Choroid plexus epithelial cell (primary cell): Measurements from ENCODE around the gene SULT1B1.

Experiments used
- DNase-seq: peaks from one replicate; pipeline ENCODE4 v3.0.0-alpha.2; 2010; ENCODE audit warnings: low read depth
- H3K4me3 ChIP-seq: 2 replicates; pipeline ENCODE4 v1.5.1; 2011; ENCODE audit warnings: low read depth, mild to moderate bottlenecking, control low read depth, low read length, moderate library complexity
- CTCF ChIP-seq: conservative IDR thresholded peaks from 2 replicates; pipeline ENCODE4 v1.5.1; 2011; ENCODE audit warnings: low read depth, mild to moderate bottlenecking, control low read depth, inconsistent platforms, low read length, moderate library complexity

The SULT1B1 gene

GRCh38 chr4:69707807-69708206, 52.6 kb downstream of the SULT1B1 start:
- DNase-seq, result no peak
- H3K4me3 ChIP-seq, result no peak overlapping the region
- no peak for TF ChIP-seq CTCF

GRCh38 chr4:69702201-69702600, 58.2 kb downstream of the SULT1B1 start:
- TF ChIP-seq CTCF, result no peak
- DNase-seq, result no peak
- no peak overlapping the region for H3K4me3 ChIP-seq

GRCh38 chr4:69701696-69702095, 58.7 kb downstream of the SULT1B1 start:
- no peak for TF ChIP-seq CTCF
- no peak for DNase-seq
- H3K4me3 ChIP-seq, result no peak overlapping the region

DNA sequence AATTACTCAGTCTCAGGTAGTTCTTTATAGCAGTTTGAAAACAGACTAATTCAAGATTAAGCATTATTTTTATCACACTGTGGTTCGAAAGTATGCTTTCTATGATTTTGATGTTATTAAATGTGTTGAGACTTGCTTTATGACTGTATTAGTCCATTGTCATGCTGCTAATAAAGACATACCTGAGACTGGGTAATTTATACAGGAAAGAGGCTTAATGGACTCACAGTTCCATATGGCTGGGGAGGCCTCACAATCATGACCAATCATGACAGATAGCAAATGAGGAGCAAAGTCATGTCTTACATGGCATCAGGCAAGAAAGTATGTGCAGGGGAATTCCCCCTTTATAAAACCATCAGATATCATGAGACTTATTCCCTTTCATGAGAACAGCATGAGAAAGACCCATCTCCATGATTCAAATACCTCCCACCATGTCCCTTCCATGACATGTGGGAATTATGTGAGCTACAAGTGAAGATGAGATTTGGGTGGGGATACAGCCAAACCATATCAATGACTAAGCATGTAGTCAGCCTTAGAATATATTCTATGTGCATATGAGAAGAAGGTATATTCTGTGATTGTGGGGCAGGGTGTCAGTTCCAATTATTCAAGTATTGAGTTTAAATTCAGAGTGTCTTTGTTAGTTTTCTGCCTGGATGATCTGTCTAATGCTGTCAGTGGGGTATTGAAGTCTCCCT, 62.7 kb downstream of the SULT1B1 start:
- no peak for TF ChIP-seq CTCF
- DNase-seq, result no peak
- H3K4me3 ChIP-seq, result no peak overlapping the region

DNA sequence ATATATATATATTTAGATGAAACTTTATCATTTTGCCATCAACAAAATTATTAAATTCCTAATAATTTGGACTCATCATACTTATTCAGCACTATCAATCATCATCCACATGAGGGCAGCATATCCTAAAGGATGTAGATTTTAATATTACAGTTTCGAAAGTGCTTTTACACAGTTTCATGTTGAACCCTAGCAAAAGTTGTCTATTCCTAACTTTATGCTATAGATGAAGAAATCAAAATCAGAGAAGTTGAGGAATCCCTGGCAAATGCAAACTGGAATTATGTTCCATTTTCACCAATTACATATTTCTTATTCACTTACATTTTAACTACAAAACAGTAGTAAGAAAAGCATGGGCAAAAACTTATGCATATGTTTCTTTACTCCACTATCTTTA, 70.8 kb downstream of the SULT1B1 start:
- no peak overlapping the region for H3K4me3 ChIP-seq
- peak; percentile 72 for DNase-seq
- TF ChIP-seq CTCF, result peak; percentile 55

DNA sequence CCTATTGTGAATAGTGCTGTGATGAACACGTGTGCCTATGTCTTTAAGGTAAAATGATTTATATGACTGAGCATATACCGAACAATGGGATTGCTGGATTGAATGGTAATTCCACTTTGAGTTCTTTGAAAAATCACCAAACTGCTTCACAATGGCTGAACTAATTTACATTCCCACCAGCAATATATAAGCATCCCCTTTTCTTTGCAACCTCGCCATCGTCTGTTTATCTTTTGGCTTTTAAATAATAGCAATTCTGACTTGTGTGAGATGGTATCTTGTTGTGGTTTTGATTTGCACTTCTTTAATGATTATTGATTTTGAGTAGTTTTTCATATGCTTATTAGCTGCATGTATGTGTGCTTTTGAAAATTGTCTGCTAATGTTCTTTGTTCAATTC, 75.6 kb downstream of the SULT1B1 start:
- no peak for TF ChIP-seq CTCF
- H3K4me3 ChIP-seq, result no peak overlapping the region
- no peak for DNase-seq
